Measurements from ENCODE around the gene SEMA7A.

Gene SEMA7A

DNA sequence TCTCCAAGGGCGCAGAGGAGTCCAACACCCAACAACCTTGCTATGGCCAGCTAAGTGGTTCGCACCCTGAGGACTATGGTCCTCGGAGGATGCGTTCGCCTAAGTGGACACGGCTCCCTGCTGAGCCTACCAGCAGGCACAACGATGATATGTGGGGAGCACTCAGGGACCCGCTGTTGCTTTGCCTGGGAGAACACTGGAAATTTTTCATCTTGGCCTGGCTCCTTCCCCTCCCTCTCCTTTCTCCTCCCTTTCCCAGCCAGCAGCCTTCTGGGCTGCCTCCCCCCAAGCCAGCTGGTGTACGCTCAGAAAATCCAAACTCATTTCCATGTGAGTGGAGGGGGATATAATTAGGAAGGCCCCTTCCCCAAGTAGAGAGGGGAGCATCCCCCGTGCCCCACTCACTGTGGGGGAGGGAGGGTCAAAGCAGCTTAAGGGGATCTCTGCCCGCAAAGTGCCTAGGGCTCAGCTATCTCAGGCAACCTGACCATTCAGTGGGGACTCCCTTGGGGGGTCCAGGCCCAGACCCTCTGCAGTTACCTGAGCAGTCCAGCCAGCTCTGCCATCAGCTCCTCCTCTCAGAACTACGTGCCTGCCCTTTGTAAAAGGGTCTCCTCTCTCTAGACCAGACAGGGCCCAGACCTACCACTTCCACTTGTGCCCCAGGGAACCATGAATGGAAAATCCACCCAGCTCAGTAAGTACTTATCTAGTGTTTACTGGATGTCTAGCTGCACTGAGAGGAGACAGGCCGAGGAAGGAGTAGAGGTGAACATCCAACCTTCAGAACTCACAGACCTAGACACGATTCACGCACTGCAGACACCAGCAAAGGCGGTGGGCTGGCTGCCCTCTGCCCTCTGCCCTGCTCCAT lies 742 bp upstream of the SEMA7A start:
- H3K27me3 ChIP-seq (ENCODE audit: control insufficient read depth, insufficient read depth, low read length), result peaks cover 17% of the 10 kb centered on the region
- H3K9me3 ChIP-seq (ENCODE audit: control insufficient read depth, low read depth, low read length), result no peaks in the 10 kb centered on the region
- no peaks in the 10 kb centered on the region for H3K36me3 ChIP-seq (ENCODE audit: control insufficient read depth, low read depth, low read length)
- peaks cover 9% of the 10 kb centered on the region for H3K4me1 ChIP-seq (ENCODE audit: control insufficient read depth, low read depth, low read length)
- H3K9ac ChIP-seq (ENCODE audit: low read length), result peak overlapping the region; percentile 49
- H3K27ac ChIP-seq (ENCODE audit: low read length), result no peak overlapping the region
- H3K4me3 ChIP-seq (ENCODE audit: low read length), result peak overlapping the region; percentile 69

DNA sequence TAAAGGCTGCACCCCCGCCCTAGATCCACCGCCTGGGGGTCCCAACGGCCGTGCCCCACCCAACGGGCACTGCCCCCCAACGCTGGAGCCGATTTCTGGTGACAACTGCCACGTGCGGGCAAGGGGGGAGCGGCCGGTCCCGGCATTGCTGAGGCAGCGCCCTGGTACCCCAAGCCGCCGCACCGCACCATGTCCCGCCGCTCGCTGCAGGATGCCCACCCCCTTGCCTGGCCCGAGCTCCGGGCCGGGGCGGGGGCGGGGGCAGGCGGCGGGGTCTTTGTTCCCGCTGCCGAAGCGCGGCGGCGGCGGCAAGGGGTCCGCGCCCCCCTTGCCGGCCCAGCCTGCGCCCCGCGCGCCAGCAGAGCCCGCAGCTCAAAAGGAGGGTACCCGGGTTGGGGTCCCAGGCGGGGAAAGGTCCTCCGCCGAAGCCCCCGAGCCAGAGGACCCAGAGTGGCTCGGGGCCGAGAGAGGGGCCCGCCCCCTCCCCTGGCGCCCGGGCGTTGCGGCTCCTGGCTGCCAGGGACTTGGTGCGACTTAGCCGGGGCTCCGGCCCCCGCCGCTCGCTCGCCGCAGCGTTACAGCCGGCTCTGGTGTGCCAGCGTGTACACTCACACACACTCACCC lies 678 bp downstream of the SEMA7A start:
- Histone ChIP-seq H3K4me3 (ENCODE audit: low read length) (peak overlapping the region; percentile 69), H3K4me1 (ENCODE audit: control insufficient read depth, low read depth, low read length) (peaks cover 9% of the 10 kb centered on the region), H3K27ac (ENCODE audit: low read length) (no peak overlapping the region), H3K36me3 (ENCODE audit: control insufficient read depth, low read depth, low read length) (no peaks in the 10 kb centered on the region), H3K9ac (ENCODE audit: low read length) (peak overlapping the region; percentile 42), H3K27me3 (ENCODE audit: control insufficient read depth, insufficient read depth, low read length) (peaks cover 17% of the 10 kb centered on the region), H3K9me3 (ENCODE audit: control insufficient read depth, low read depth, low read length) (no peaks in the 10 kb centered on the region)

- no peaks in the 10 kb centered on the region for H3K9me3 ChIP-seq (ENCODE audit: control insufficient read depth, low read depth, low read length)
- H3K27me3 ChIP-seq (ENCODE audit: control insufficient read depth, insufficient read depth, low read length), result peaks cover 17% of the 10 kb centered on the region
- peak overlapping the region; percentile 69 for H3K4me3 ChIP-seq (ENCODE audit: low read length)
- H3K27ac ChIP-seq (ENCODE audit: low read length), result no peak overlapping the region
- no peaks in the 10 kb centered on the region for H3K36me3 ChIP-seq (ENCODE audit: control insufficient read depth, low read depth, low read length)
- peaks cover 9% of the 10 kb centered on the region for H3K4me1 ChIP-seq (ENCODE audit: control insufficient read depth, low read depth, low read length)
- H3K9ac ChIP-seq (ENCODE audit: low read length), result peak overlapping the region; percentile 30
Observed at GRCh38 chr15:74432271-74432967, 1.3 kb downstream of the SEMA7A start.

GRCh38 chr15:74431645-74432044 lies 2.1 kb downstream of the SEMA7A start:
- Histone ChIP-seq H3K9ac (ENCODE audit: low read length) (no peak overlapping the region), H3K27ac (ENCODE audit: low read length) (no peak overlapping the region), H3K9me3 (ENCODE audit: control insufficient read depth, low read depth, low read length) (no peaks in the 10 kb centered on the region), H3K36me3 (ENCODE audit: control insufficient read depth, low read depth, low read length) (no peaks in the 10 kb centered on the region), H3K27me3 (ENCODE audit: control insufficient read depth, insufficient read depth, low read length) (peaks cover 17% of the 10 kb centered on the region), H3K4me3 (ENCODE audit: low read length) (no peak overlapping the region), H3K4me1 (ENCODE audit: control insufficient read depth, low read depth, low read length) (peaks cover 9% of the 10 kb centered on the region)

DNA sequence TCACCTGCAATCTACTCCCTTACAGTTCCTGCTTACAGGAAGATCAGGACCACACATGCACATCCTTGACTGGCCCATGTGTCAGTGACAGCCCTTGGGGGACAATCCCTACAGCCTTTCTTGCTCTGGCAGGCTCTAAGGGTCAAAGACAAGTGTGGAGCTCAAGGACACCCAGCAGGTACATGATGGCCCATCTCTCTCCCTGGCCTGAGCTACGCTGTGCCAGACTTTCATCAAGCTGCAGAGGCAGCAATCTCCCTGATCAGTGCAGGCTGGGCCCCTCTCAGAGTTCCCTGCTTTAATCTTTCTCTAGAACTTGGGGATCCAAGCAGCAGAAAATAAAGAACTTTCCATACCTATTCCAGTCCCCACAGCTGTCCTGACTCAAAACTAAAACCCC lies 2.6 kb downstream of the SEMA7A start:
- Histone ChIP-seq H3K9ac (ENCODE audit: low read length) (no peak overlapping the region), H3K4me1 (ENCODE audit: control insufficient read depth, low read depth, low read length) (peaks cover 9% of the 10 kb centered on the region), H3K27ac (ENCODE audit: low read length) (no peak overlapping the region)

DNA sequence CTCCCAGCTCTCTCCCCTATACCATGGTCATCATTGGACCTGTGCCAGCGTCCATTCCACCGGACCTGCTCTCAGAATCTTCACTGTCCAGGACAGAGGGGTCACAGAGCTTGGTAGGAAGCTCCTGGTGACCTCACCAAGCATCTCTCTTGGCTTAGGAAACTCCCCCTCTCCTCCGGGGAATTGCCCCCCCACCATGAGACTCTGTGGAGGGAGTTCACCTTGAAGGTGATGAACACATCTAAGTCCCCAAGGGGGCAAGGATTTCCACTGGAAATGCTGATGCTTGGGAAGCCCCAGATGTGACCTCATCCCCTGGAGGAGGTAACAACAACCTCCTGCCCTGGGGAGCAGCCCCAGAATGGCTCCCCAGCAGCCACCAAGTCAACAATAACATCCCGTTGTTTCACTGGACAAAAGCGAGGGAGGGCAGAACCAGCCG lies 3.2 kb downstream of the SEMA7A start:
- H3K4me3 ChIP-seq (ENCODE audit: low read length), result no peak overlapping the region
- H3K36me3 ChIP-seq (ENCODE audit: control insufficient read depth, low read depth, low read length), result no peaks in the 10 kb centered on the region
- peaks cover 9% of the 10 kb centered on the region for H3K4me1 ChIP-seq (ENCODE audit: control insufficient read depth, low read depth, low read length)
- H3K9ac ChIP-seq (ENCODE audit: low read length), result no peak overlapping the region
- H3K27ac ChIP-seq (ENCODE audit: low read length), result no peak overlapping the region
- peaks cover 17% of the 10 kb centered on the region for H3K27me3 ChIP-seq (ENCODE audit: control insufficient read depth, insufficient read depth, low read length)
- no peaks in the 10 kb centered on the region for H3K9me3 ChIP-seq (ENCODE audit: control insufficient read depth, low read depth, low read length)

More for the DNA sequence above, 2.6 kb downstream of the SEMA7A start:
- H3K36me3 ChIP-seq (ENCODE audit: control insufficient read depth, low read depth, low read length), result no peaks in the 10 kb centered on the region
- peaks cover 17% of the 10 kb centered on the region for H3K27me3 ChIP-seq (ENCODE audit: control insufficient read depth, insufficient read depth, low read length)
- no peaks in the 10 kb centered on the region for H3K9me3 ChIP-seq (ENCODE audit: control insufficient read depth, low read depth, low read length)
- H3K4me3 ChIP-seq (ENCODE audit: low read length), result no peak overlapping the region

DNA sequence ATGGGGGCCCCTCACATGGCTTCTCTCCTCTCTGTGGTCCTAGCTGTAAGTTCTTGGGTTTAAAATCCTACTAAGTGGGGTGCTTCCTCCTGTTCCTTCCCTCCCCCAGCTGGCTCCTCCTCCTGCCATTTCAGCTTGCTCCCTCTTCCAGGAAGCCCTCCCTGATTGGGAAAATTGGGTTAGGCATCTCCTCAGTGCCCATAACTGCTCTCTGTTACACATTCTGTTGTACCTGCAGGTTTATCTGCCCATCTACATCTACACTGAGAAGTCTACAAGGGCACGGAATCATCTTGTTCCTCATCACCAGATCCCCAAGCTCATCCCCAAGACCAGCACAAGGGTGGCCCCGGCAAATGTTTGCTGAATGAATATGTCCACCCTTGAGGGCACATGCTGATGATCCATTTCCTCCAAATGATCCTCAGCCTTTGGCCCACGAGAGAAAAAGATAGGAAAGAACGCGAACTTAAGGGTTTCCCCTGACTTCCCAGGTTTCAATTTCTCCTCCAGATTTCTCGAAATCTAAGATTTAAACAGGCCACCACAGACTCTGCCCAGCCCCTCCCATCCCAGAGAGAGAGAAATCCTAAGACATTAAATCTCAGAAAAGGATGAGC lies 3.9 kb downstream of the SEMA7A start:
- no peak overlapping the region for H3K27ac ChIP-seq (ENCODE audit: low read length)
- H3K4me3 ChIP-seq (ENCODE audit: low read length), result no peak overlapping the region
- no peaks in the 10 kb centered on the region for H3K36me3 ChIP-seq (ENCODE audit: control insufficient read depth, low read depth, low read length)
- H3K4me1 ChIP-seq (ENCODE audit: control insufficient read depth, low read depth, low read length), result peaks cover 9% of the 10 kb centered on the region
- no peaks in the 10 kb centered on the region for H3K9me3 ChIP-seq (ENCODE audit: control insufficient read depth, low read depth, low read length)
- H3K9ac ChIP-seq (ENCODE audit: low read length), result no peak overlapping the region
- peaks cover 14% of the 10 kb centered on the region for H3K27me3 ChIP-seq (ENCODE audit: control insufficient read depth, insufficient read depth, low read length)

- Histone ChIP-seq H3K9ac (ENCODE audit: low read length) (no peak overlapping the region), H3K4me1 (ENCODE audit: control insufficient read depth, low read depth, low read length) (peaks cover 3% of the 10 kb centered on the region), H3K27ac (ENCODE audit: low read length) (no peak overlapping the region), H3K9me3 (ENCODE audit: control insufficient read depth, low read depth, low read length) (no peaks in the 10 kb centered on the region), H3K4me3 (ENCODE audit: low read length) (no peak overlapping the region), H3K27me3 (ENCODE audit: control insufficient read depth, insufficient read depth, low read length) (peaks cover 11% of the 10 kb centered on the region), H3K36me3 (ENCODE audit: control insufficient read depth, low read depth, low read length) (no peaks in the 10 kb centered on the region)
Observed at GRCh38 chr15:74428970-74429780, 4.6 kb downstream of the SEMA7A start.

- no peak overlapping the region for H3K9ac ChIP-seq (ENCODE audit: low read length)
- no peaks in the 10 kb centered on the region for H3K9me3 ChIP-seq (ENCODE audit: control insufficient read depth, low read depth, low read length)
- H3K27ac ChIP-seq (ENCODE audit: low read length), result no peak overlapping the region
- H3K36me3 ChIP-seq (ENCODE audit: control insufficient read depth, low read depth, low read length), result no peaks in the 10 kb centered on the region
- H3K4me3 ChIP-seq (ENCODE audit: low read length), result no peak overlapping the region
- H3K27me3 ChIP-seq (ENCODE audit: control insufficient read depth, insufficient read depth, low read length), result peaks cover 11% of the 10 kb centered on the region
- H3K4me1 ChIP-seq (ENCODE audit: control insufficient read depth, low read depth, low read length), result peaks cover 3% of the 10 kb centered on the region
Observed at GRCh38 chr15:74428442-74428787, 5.3 kb downstream of the SEMA7A start.

- H3K27me3 ChIP-seq (ENCODE audit: control insufficient read depth, insufficient read depth, low read length), result peaks cover 9% of the 10 kb centered on the region
- H3K4me1 ChIP-seq (ENCODE audit: control insufficient read depth, low read depth, low read length), result peaks cover 9% of the 10 kb centered on the region
- H3K36me3 ChIP-seq (ENCODE audit: control insufficient read depth, low read depth, low read length), result no peaks in the 10 kb centered on the region
- H3K27ac ChIP-seq (ENCODE audit: low read length), result no peak overlapping the region
- no peak overlapping the region for H3K4me3 ChIP-seq (ENCODE audit: low read length)
- no peaks in the 10 kb centered on the region for H3K9me3 ChIP-seq (ENCODE audit: control insufficient read depth, low read depth, low read length)
- H3K9ac ChIP-seq (ENCODE audit: low read length), result no peak overlapping the region
Observed at GRCh38 chr15:74427607-74428441, 5.9 kb downstream of the SEMA7A start.
